CD14-positive monocyte (primary cell): ENCODE results near the gene DENND1A. TPM values are rescaled to one million over a fixed set of nuclear protein-coding genes. Genes with fewer than 3 reads are reported as not detected.

Experiments used
- DNase-seq, 3 donors: peaks; one replicate each; pipeline ENCODE4 v3.0.0-alpha.2; 2011 to 2022
- H2AFZ ChIP-seq: 2 replicates; pipeline ENCODE4 v1.6.0; 2012; ENCODE audit warnings: mild to moderate bottlenecking, low read depth, low read length, inconsistent platforms; ENCODE audit not compliant: insufficient read depth, poor library complexity, severe bottlenecking
- H3K27ac ChIP-seq, 2 donors: 1 replicate in 1 of 2; 2 replicates in 1 of 2; pipeline ENCODE4 v1.5.1; 2012 to 2013; ENCODE audit warnings: low read length in 2 of 2, control low read depth in 1 of 2, inconsistent platforms in 1 of 2, low read depth in 1 of 2, mild to moderate bottlenecking in 1 of 2
- H3K27me3 ChIP-seq, 2 donors: one replicate each; pipeline versions ENCODE4 v1.6.0 to v1.6.1; 2011 to 2013; ENCODE audit warnings: low read length in 2 of 2; ENCODE audit not compliant: control insufficient read depth in 2 of 2, insufficient read depth in 2 of 2
- H3K36me3 ChIP-seq, 2 donors: replicated peaks in 1 of 2; 1 replicate in 1 of 2; 2 replicates in 1 of 2; pipeline versions ENCODE4 v1.5.1 to v1.6.1; 2012 to 2013; ENCODE audit warnings: low read length in 2 of 2, control low read depth in 1 of 2, inconsistent platforms in 1 of 2, mild to moderate bottlenecking in 1 of 2; ENCODE audit not compliant: insufficient read depth in 2 of 2, control insufficient read depth in 1 of 2
- H3K4me1 ChIP-seq, 2 donors: 1 replicate in 1 of 2; 2 replicates in 1 of 2; pipeline versions ENCODE4 v1.5.1 to v1.6.1; 2012 to 2013; ENCODE audit warnings: low read length in 2 of 2, control low read depth in 1 of 2, inconsistent platforms in 1 of 2, mild to moderate bottlenecking in 1 of 2, moderate library complexity in 1 of 2; ENCODE audit not compliant: insufficient read depth in 2 of 2, control insufficient read depth in 1 of 2
- H3K4me2 ChIP-seq: replicated peaks from 2 replicates; pipeline ENCODE3; 2012; ENCODE audit warnings: low read length, moderate library complexity, mild to moderate bottlenecking; ENCODE audit not compliant: poor library complexity, severe bottlenecking; ENCODE audit errors: extremely low read depth
- H3K4me3 ChIP-seq, 3 experiments: fragments of 200-600 bp in 1 of 3; sonication (generic) in 1 of 3; replicated peaks in 1 of 3; 1 replicate in 2 of 3; 2 replicates in 1 of 3; pipeline ENCODE4 v1.5.1; 2011 to 2013; ENCODE audit warnings: low read length in 3 of 3, mild to moderate bottlenecking in 3 of 3, control low read depth in 2 of 3, low read depth in 2 of 3, inconsistent platforms in 1 of 3, moderate library complexity in 1 of 3
- H3K79me2 ChIP-seq: 2 replicates; pipeline ENCODE4 v1.6.0; 2012; ENCODE audit warnings: mild to moderate bottlenecking, control low read depth, inconsistent platforms, low read length, moderate library complexity; ENCODE audit not compliant: insufficient read depth
- H3K9ac ChIP-seq: 2 replicates; pipeline ENCODE4 v1.6.0; 2017; ENCODE audit warnings: low read length, mild to moderate bottlenecking; ENCODE audit not compliant: insufficient read depth, poor library complexity, severe bottlenecking
- H3K9me3 ChIP-seq, 2 donors: replicated peaks in 1 of 2; 1 replicate in 1 of 2; 2 replicates in 1 of 2; pipeline versions ENCODE4 v1.5.1 to v1.6.1; 2012 to 2013; ENCODE audit warnings: low read length in 2 of 2, control low read depth in 1 of 2; ENCODE audit not compliant: control insufficient read depth in 1 of 2, insufficient read depth in 1 of 2
- H4K20me1 ChIP-seq: 2 replicates; pipeline ENCODE4 v1.6.0; 2012; ENCODE audit warnings: mild to moderate bottlenecking, low read length, control low read depth, moderate library complexity; ENCODE audit not compliant: insufficient read depth
- H3K27ac Mint-ChIP-seq, 7 donors: one replicate each; pipeline ENCODE4 v1.8.0; 2020; ENCODE audit warnings: mild to moderate bottlenecking in 7 of 7, mixed read lengths in 7 of 7, moderate library complexity in 6 of 7, inconsistent platforms in 2 of 7
- H3K27me3 Mint-ChIP-seq, 3 donors: one replicate each; pipeline ENCODE4 v1.8.0; 2021 to 2022; ENCODE audit warnings: low read depth in 3 of 3, mild to moderate bottlenecking in 3 of 3, mixed read lengths in 3 of 3, moderate library complexity in 3 of 3, inconsistent platforms in 1 of 3
- H3K36me3 Mint-ChIP-seq, 2 donors: one replicate each; pipeline ENCODE4 v1.8.0; 2020; ENCODE audit warnings: mixed read lengths in 2 of 2, inconsistent platforms in 1 of 2, mild to moderate bottlenecking in 1 of 2
- H3K4me1 Mint-ChIP-seq: one replicate; pipeline ENCODE4 v1.8.0; 2020; ENCODE audit warnings: mild to moderate bottlenecking, mixed read lengths
- H3K4me3 Mint-ChIP-seq, 2 donors: one replicate each; pipeline ENCODE4 v1.8.0; 2020; ENCODE audit warnings: mild to moderate bottlenecking in 2 of 2, mixed read lengths in 2 of 2, moderate library complexity in 1 of 2
- H3K9me3 Mint-ChIP-seq, 7 donors: one replicate each; pipeline ENCODE4 v1.8.0; 2020 to 2022; ENCODE audit warnings: mixed read lengths in 7 of 7, mild to moderate bottlenecking in 6 of 7, moderate library complexity in 6 of 7, inconsistent platforms in 2 of 7
- WGBS: methylation state at CpG from one replicate; pipeline ENCODE4 v1.1.5; 2013; ENCODE audit warnings: missing lambda C conversion rate; ENCODE audit not compliant: insufficient coverage; 5-methylcytosine and 5-hydroxymethylcytosine counted together
- intact Hi-C, 2 donors: fragments of 100-400 bp; cut with micrococcal nuclease; formaldehyde crosslinking; loops; one replicate each; pipeline versions ENCODE4 v1.15.0 to v1.15.1; 2023
- polyA plus RNA-seq, 3 donors: library from polyadenylated mRNA; depleted of rRNA in 1 of 3; unstranded in 2 of 3; stranded (reverse) in 1 of 3; fragments of 300-500 nt in 2 of 3; fragments of >200 nt in 1 of 3; fragmentation: Illumina TruSeq in 2 of 3; gene quantifications; 1 replicate in 2 of 3; 2 replicates in 1 of 3; pipeline ENCODE4 v1.2.3, GENCODE V29; 2012 to 2021
- TF ChIP-seq, protein P1 (sequence below): fragments of 200-600 bp; IDR thresholded peaks from one replicate; pipeline ENCODE4 v1.8.0; 2022; ENCODE audit warnings: antibody characterized with exemption, mild to moderate bottlenecking

The DENND1A gene
- polyA plus RNA-seq, 3 donors, result 24.8 to 73.0 (median 29.4) TPM

DNA sequence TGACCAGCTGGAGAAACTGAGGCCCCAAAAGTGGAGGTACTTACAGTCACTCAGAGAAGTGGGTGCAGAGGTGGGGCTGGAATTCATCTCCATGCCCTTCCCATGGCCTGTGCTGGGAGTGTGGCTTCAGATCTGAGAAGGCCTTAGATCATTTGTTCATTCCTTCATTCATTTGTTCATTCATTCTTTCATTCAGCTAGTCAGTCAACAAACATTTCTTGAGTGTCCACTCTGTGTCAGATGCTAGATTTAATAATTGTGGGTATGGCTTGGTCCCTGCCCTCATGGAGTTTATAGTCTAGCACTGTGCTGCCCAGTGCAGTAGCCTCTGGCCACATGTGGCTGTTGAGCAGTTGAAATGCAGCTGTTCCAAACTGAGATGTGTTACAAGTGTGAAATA, 593.0 kb downstream of the DENND1A start:
- Mint-ChIP-seq H3K4me1 (peaks cover 26% of the 10 kb centered on the region), H3K9me3 (peaks cover 0 to 1% (median 0%) of the 10 kb centered on the region in 7 donors), H3K27ac (no peak overlapping the region), H3K27me3 (peaks cover 14 to 24% (median 21%) of the 10 kb centered on the region in 3 donors), H3K36me3 (peaks cover 0 to 2% of the 10 kb centered on the region in 2 donors), H3K4me3 (no peak overlapping the region)
- Histone ChIP-seq H3K9me3 (no peaks in the 10 kb centered on the region), H2AFZ (no peak overlapping the region), H3K36me3 (no peaks in the 10 kb centered on the region), H4K20me1 (no peaks in the 10 kb centered on the region), H3K4me1 (peaks cover 19 to 22% of the 10 kb centered on the region in 2 donors), H3K4me2 (no peak overlapping the region), H3K9ac (no peak overlapping the region), H3K79me2 (no peaks in the 10 kb centered on the region), H3K4me3 (no peak overlapping the region), H3K27me3 (peaks cover 0 to 15% of the 10 kb centered on the region in 2 donors), H3K27ac (no peak overlapping the region)
- DNase-seq, result no peak
- intact Hi-C loops, result no loop called here
- TF ChIP-seq, protein P1, sequence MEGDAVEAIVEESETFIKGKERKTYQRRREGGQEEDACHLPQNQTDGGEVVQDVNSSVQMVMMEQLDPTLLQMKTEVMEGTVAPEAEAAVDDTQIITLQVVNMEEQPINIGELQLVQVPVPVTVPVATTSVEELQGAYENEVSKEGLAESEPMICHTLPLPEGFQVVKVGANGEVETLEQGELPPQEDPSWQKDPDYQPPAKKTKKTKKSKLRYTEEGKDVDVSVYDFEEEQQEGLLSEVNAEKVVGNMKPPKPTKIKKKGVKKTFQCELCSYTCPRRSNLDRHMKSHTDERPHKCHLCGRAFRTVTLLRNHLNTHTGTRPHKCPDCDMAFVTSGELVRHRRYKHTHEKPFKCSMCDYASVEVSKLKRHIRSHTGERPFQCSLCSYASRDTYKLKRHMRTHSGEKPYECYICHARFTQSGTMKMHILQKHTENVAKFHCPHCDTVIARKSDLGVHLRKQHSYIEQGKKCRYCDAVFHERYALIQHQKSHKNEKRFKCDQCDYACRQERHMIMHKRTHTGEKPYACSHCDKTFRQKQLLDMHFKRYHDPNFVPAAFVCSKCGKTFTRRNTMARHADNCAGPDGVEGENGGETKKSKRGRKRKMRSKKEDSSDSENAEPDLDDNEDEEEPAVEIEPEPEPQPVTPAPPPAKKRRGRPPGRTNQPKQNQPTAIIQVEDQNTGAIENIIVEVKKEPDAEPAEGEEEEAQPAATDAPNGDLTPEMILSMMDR, result no peak

DNA sequence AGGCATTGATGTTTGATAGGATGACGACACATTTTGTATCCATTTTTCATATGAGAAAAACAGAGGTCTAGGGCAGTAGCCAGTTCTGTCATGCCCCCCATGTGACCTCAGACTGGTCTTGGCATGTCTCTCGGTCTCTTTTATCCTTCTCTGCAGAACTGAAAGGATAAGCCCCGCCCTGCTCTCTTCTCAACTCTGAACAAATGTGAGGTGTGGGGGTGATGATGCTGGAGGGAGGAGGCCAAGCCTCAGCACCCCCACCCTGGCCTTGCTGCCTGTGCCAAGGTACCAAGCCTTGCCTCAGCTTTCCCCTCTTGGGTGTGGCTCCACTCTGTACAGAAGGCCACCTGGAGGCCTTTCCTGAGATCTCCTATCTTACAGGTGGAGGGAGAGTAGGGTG, 593.5 kb downstream of the DENND1A start:
- no peaks in the 10 kb centered on the region for H3K36me3 ChIP-seq
- H3K36me3 Mint-ChIP-seq, result peaks cover 0 to 2% of the 10 kb centered on the region in 2 donors
- peaks cover 14 to 24% (median 21%) of the 10 kb centered on the region in 3 donors for H3K27me3 Mint-ChIP-seq
- no peak overlapping the region for H3K27ac Mint-ChIP-seq
- H4K20me1 ChIP-seq, result no peaks in the 10 kb centered on the region
- 100% methylated on average over 1 of the region's 3 CpGs for WGBS
- no peak overlapping the region for H3K9ac ChIP-seq
- no peaks in the 10 kb centered on the region for H3K79me2 ChIP-seq
- H3K4me3 Mint-ChIP-seq, result no peak overlapping the region
- no peaks in the 10 kb centered on the region for H3K9me3 ChIP-seq
- no peak overlapping the region for H3K27ac ChIP-seq
- H2AFZ ChIP-seq, result no peak overlapping the region
- intact Hi-C loops, result no loop called here
- peaks cover 28% of the 10 kb centered on the region for H3K4me1 Mint-ChIP-seq
- peaks cover 19 to 22% of the 10 kb centered on the region in 2 donors for H3K4me1 ChIP-seq
- peaks cover 0 to 2% (median 0%) of the 10 kb centered on the region in 7 donors for H3K9me3 Mint-ChIP-seq
- TF ChIP-seq, protein P1, result no peak
- H3K4me3 ChIP-seq, result no peak overlapping the region
- no peak for DNase-seq
- H3K27me3 ChIP-seq, result peaks cover 0 to 15% of the 10 kb centered on the region in 2 donors
- no peak overlapping the region for H3K4me2 ChIP-seq
